Activated CD8-positive, alpha-beta memory T cell treated with anti-CD3 and anti-CD28 coated beads for 48 hours (primary cell): ENCODE measurements around the gene CYP27B1.

Source experiments
- DNase-seq, 3 experiments: peaks; one replicate each; pipeline ENCODE4 v3.0.0-alpha.2; 2020; ENCODE audit warnings: low read depth in 2 of 3, low spot score in 2 of 3

The CYP27B1 gene

DNA sequence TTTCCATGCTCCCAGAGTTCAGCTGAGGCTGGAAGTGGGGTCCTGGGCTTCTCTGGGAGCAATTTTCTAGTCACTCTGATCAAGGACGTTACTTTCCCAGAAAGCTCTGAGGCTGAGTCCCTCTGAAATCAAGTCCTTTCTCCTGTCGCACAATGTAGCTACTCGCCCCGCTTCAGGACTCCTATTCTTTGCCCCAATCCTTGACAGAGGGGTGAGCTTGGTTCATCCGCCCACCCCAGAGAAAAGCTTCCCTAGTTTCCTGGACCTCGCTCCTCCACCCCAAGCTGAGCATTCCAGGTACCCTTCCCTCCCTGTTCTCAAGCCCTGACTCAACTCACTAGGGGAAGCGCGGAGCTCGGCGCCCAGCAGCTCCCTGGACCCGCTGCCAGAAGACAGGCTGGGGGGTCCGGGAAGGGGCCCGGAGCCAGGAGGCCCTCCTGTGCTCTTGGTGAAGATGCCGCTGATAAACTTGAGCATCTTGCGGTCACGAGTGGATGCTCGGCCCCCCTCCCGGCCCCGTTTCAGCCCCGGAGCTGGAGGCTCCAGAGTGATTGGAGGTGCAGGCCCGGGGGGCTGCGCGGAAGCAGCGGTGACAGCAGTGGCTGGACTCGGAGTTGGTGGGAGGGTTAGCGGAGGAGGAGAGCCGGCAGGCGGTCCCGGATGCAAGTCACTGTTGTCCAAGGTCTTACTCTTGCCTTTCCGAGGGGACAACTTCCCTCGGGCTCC lies 30.0 kb downstream of the CYP27B1 start:
- no peak for DNase-seq

GRCh38 chr12:57735952-57736740 lies 30.7 kb downstream of the CYP27B1 start:
- no peak for DNase-seq

DNA sequence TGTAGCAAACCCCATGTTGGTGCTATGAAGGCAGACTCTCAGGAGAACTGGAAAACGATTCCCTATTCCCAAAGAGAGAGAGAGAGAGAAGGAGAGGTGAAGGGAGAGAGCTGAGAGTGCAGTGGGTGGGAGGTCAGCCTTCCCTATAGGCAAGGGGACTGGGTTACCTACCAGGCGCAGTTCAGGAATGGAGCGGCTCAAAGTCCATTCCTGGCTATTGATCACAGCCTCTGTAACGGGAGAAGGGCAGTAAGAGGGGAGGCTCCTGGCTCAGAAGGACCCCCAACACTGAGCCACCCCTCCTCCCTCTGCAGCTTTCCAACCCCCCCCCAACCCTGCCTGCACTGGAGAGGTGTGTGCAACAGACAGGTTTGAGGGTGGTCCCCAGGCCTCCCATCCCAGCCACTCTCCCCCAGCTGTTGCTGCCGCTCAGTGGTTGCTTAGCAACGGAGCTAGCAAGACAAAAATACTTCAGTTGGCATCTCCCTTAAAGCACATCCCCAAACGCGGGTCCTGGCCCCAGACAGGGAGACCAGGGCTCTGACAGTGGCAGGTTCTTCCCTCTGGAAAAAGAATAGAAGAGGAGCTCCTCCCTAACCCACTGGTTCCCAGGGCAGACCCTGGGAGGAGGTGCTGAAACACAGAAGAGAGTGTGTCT lies 31.6 kb downstream of the CYP27B1 start:
- no peak for DNase-seq

- no peak for DNase-seq
Observed at GRCh38 chr12:57734591-57734990, 32.3 kb downstream of the CYP27B1 start.

DNA sequence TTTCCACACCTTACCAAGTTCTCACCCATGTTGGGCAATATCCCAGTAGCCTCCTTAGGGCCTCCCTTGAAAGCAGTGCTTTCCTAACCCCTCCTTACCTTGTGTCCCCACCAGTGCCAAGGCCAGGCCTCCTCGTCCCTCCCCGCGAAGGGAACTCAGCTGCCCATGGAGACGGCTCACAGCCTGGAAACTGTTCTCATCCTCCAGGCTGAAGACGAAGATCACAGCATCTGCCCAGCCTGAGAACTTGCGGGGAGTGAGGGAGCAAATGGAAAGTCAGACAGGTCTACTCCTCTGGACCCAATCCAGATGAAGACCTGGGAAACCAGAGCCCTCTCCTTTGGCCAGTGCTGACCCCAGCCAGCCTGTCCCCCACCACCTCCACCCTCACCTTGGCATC lies 33.0 kb downstream of the CYP27B1 start:
- DNase-seq = no peak

GRCh38 chr12:57732726-57733593 lies 33.9 kb downstream of the CYP27B1 start:
- DNase-seq = no peak

- no peak for DNase-seq
Observed at GRCh38 chr12:57732270-57732669, 34.6 kb downstream of the CYP27B1 start.

DNA sequence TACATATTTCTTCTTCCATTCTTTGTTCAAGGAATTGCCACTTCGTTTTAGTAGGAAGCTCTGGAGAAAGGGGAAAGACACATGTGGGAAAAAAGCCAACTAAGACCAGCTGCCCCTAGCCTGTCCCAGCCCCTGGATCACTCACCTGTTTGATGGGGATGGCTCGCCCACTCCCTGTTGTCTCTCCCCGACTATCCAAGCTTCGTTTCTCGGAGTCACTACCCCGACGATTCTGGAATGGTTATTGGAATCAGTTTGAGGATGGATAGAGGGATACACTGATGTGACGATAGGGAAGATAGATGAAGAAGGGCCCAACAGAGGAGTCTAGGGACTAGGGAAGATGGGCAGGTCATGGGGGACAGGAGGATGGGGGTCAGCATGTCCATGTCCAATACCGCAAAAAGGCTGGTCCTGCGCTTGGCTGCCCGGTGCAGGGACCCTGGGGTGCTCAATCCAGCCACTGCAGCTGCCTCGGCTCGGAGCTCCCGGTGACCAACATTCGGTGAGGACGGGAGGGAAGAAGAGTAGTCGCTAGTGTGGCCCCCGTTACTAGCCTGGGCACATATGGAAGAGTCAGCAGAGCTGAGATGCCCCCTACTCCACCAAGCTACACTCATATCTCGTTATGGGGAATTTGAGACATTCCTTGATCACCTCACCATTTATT lies 35.3 kb downstream of the CYP27B1 start:
- DNase-seq = no peak

DNA sequence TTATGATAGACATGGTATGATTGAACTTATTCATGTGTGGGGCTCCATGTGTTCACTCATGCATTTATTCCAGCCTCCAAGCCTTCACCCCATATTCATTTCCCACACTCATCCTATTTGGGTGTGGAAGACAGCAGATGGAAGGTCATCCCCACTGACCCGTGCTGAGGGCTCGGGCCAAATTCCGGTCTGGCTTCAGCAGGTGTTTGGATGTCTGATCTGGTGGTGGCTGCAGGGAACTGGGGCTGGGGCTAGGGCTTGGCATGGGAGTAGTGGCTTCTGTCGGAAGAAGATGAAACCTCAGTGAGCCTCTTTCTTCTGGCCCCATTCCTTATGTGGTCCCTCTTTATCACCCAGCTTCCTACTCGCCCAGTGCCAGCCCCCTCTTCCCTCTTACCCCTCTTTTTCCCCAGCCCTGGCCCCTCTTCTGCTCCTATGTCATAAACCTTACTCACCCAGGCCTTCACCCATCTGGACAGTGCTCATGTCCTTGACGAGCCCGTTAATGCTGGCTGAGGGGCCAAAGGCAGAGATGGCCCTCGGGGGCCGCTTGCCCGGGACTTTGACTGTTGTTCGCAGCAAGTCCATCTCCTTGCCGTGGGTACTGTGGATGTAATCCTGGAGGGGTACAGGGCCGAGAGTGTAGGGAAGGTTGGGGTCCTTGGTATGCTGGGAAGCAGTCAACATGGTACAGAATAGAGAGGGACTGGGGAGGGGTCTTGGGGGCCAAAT lies 36.4 kb downstream of the CYP27B1 start:
- DNase-seq = no peak

GRCh38 chr12:57729321-57729844 lies 37.5 kb downstream of the CYP27B1 start:
- DNase-seq = no peak

DNA sequence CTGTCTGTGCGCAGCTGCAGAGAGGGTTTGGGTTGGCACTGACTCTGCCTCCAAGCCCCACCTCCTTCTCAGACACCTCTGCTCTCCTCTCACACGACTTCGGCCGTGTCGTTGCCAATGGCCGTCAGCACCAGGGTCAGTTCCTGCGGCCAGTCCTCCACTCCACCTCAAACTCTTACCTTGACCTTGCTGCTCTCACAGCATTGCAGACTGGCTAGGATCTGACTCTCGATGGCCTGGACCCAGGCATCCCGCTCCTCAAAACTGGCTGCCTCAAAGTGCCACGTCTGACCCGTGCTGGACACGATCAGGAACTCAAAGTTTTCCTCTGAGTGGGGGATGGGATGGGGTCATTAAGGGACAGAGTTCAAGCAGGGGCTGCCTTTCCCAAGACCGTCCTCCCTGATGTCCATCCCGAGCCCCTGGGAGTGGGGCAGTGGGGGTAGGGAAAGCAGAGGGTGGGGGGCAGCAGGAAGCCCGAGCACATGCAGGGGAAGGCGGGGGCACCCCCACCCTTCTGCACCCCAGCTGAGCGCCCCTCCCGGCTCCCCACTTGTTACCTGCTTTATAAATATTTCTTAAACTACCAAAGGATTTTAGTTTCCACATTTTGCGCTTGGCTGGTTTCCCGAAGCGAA lies 39.0 kb downstream of the CYP27B1 start:
- no peak for DNase-seq

- no peak for DNase-seq
Observed at GRCh38 chr12:57726884-57727757, 39.8 kb downstream of the CYP27B1 start.

GRCh38 chr12:57726151-57726883 lies 40.6 kb downstream of the CYP27B1 start:
- no peak for DNase-seq

- no peak for DNase-seq
Observed at GRCh38 chr12:57725851-57726150, 41.1 kb downstream of the CYP27B1 start.

- no peak for DNase-seq
Observed at GRCh38 chr12:57724936-57725740, 41.7 kb downstream of the CYP27B1 start.

DNA sequence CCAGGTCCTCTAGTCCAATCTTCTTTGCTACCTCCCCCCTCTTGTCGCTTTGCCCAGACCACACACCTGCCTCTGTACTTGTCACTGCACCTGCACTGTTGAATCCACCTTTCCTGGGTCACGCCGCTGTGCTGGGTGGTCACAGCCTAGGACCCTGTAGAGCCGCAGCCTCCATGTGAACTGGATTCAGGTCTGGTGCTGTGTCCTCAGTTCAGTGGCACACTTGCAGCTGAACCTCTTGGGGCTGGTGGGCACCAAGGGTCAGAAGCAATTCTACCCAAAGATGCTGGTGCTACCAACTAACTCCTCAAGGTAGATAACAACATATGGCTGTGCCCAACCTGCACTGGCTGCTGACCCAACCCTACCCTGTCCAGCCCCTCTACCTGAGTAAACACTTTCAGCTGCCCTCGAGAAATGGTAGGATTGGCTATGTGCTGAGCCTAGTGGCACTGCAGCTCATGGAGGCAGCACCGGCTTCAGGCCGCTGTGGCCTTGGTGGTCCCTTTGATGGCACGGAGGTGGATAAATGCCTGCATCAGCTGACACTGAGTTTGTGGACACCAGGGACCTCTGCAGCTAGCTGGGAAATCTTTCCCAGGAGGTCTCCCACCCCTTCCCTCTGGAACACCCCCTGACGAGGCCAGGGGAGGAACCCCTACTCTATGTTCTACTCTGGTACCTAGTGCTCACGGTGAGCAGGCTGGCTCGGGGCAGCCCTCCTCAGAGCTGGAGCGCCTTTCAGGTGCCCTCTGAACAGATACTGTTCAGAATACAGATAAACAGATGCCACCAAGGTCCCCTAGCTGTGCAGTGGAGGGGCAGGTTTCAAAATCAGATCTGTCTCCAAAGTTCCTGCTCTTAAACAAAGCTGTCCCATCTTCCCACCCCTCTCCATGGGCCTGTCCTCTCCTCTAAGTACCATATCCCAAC lies 42.6 kb downstream of the CYP27B1 start:
- DNase-seq = no peak
